Adrenal gland (tissue), 12 donors: ENCODE data around the gene TBX4. TPM values are rescaled to one million over a fixed set of nuclear protein-coding genes. Genes with fewer than 3 reads are reported as not detected.

ENCODE experiments used
- DNase-seq, 7 donors: peaks; one replicate each; pipeline ENCODE4 v3.0.0-alpha.2; 2019 to 2020
- H3K27ac ChIP-seq, 5 donors: fragments of 200-600 bp; sonication (generic) in 4 of 5; 1 replicate in 3 of 5; 2 replicates in 2 of 5; pipeline versions ENCODE4 v1.5.1 to v1.8.0; 2016 to 2020; ENCODE audit warnings: mild to moderate bottlenecking in 1 of 5
- H3K27me3 ChIP-seq: fragments of 200-600 bp; 2 replicates; pipeline ENCODE4 v1.8.0; 2021
- H3K36me3 ChIP-seq, 2 donors: fragments of 200-600 bp; replicated peaks in 1 of 2; 1 replicate in 1 of 2; 2 replicates in 1 of 2; pipeline versions ENCODE4 v1.5.1 to v1.8.0; 2018 to 2022
- H3K4me1 ChIP-seq, 2 donors: fragments of 200-600 bp; replicated peaks in 1 of 2; 1 replicate in 1 of 2; 2 replicates in 1 of 2; pipeline versions ENCODE4 v1.5.1 to v1.8.0; 2018 to 2021
- H3K4me3 ChIP-seq, 4 donors: fragments of 200-600 bp; sonication (generic) in 3 of 4; one replicate each; pipeline ENCODE4 v1.5.1; 2016 to 2018
- H3K9me3 ChIP-seq, 3 donors: fragments of 200-600 bp; sonication (generic) in 1 of 3; replicated peaks in 1 of 3; 1 replicate in 2 of 3; 2 replicates in 1 of 3; pipeline versions ENCODE4 v1.5.1 to v1.8.0; 2016 to 2021
- CTCF ChIP-seq, 6 experiments: fragments of 450-650 bp in 4 of 6; fragments of 200-600 bp in 2 of 6; sonication (generic) in 1 of 6; IDR thresholded peaks; 1 replicate in 5 of 6; 2 replicates in 1 of 6; pipeline versions ENCODE4 v1.5.1 to v1.8.0; 2016 to 2021; ENCODE audit warnings: antibody characterized with exemption in 6 of 6, mild to moderate bottlenecking in 2 of 6, moderate library complexity in 1 of 6
- POLR2A ChIP-seq, 2 donors: fragments of 450-650 bp; IDR thresholded peaks; one replicate each; pipeline ENCODE4 v1.6.1; 2017; ENCODE audit warnings: antibody characterized with exemption in 2 of 2, mild to moderate bottlenecking in 2 of 2, moderate library complexity in 1 of 2
- WGBS, 4 donors: extraction: QIAGEN DNeasy Blood & Tissue Kit in 2 of 4; methylation state at CpG; one replicate each; pipeline versions ENCODE4 v1.1.5 to v1.1.7; 2013 to 2017; 5-methylcytosine and 5-hydroxymethylcytosine counted together
- intact Hi-C, 2 donors: fragments of 100-400 bp; cut with DNase I; formaldehyde crosslinking; loops; one replicate each; pipeline versions ENCODE4 v1.14.1 to v1.15.0; 2022 to 2023
- polyA plus RNA-seq, 3 donors: library from polyadenylated mRNA; stranded (reverse); fragments of 200-250 nt in 2 of 3; fragments of 350-450 nt in 1 of 3; fragmentation: Illumina TruSeq in 1 of 3; extraction: RNeasy Lipid Tissue Mini Kit (QIAGEN cat#74804) in 1 of 3; gene quantifications; one replicate each; pipeline ENCODE4 v1.2.3, GENCODE V29; 2013 to 2014
- total RNA-seq, 9 donors: library from RNA; depleted of rRNA in 4 of 9; stranded (reverse); fragments of >200 nt in 4 of 9; fragments of 120-200 nt in 1 of 9; fragmentation: NEBNext Ultra II Directional in 1 of 9; extraction: Animal tissue kit (Norgen Biotek cat#: 25700) in 1 of 9; gene quantifications; one replicate each; pipeline versions ENCODE4 v1.1.0 to v1.2.4, GENCODE V29; 2013 to 2023
- donor health status: healthy with polysubstance abuse.
- donor health status: Bipolar disorder and iron deficiency.
- donor health status: DM: yes; HTN: yes; CAD: no.
- donor health status: DM: no; HTN: no; CAD: no.
- donor health status: DM: no; HTN: no; CAD: no.
- donor health status: DM: yes; HTN: yes; CAD: no.

The TBX4 gene
- total and polyA plus RNA-seq, 12 donors, result 0.03 to 0.54 (median 0.21) TPM; not detected in 8

GRCh38 chr17:61474934-61475333, 22.7 kb downstream of the TBX4 start:
- no peak overlapping the region for H3K27ac ChIP-seq
- intact Hi-C loops, result no loop called here
- no peaks in the 10 kb centered on the region for H3K36me3 ChIP-seq
- no peak for TF ChIP-seq CTCF (IDR thresholded peaks at IDR 0.05)
- TF ChIP-seq POLR2A (IDR thresholded peaks at IDR 0.05), result no peak
- no peaks in the 10 kb centered on the region for H3K9me3 ChIP-seq
- peaks cover 11% of the 10 kb centered on the region for H3K27me3 ChIP-seq
- H3K4me1 ChIP-seq, result no peaks in the 10 kb centered on the region
- WGBS, 4 donors, result 75 to 93% (median 81%) methylated on average over 2 to 6 of the region's 6 CpGs
- H3K4me3 ChIP-seq, result no peak overlapping the region
- DNase-seq, result no peak

GRCh38 chr17:61475726-61476125, 23.5 kb downstream of the TBX4 start:
- H3K4me3 ChIP-seq, result no peak overlapping the region
- DNase-seq, result peak in 1 of 7 donors; percentile 2
- H3K27me3 ChIP-seq, result peaks cover 11% of the 10 kb centered on the region
- no peak for TF ChIP-seq POLR2A (IDR thresholded peaks at IDR 0.05)
- H3K4me1 ChIP-seq, result no peaks in the 10 kb centered on the region
- no peaks in the 10 kb centered on the region for H3K36me3 ChIP-seq
- 71 to 81% (median 73%) methylated on average over 8 of the region's 8 CpGs for WGBS, 4 donors
- H3K9me3 ChIP-seq, result no peaks in the 10 kb centered on the region
- intact Hi-C loops, result no loop called here
- no peak overlapping the region for H3K27ac ChIP-seq

DNA sequence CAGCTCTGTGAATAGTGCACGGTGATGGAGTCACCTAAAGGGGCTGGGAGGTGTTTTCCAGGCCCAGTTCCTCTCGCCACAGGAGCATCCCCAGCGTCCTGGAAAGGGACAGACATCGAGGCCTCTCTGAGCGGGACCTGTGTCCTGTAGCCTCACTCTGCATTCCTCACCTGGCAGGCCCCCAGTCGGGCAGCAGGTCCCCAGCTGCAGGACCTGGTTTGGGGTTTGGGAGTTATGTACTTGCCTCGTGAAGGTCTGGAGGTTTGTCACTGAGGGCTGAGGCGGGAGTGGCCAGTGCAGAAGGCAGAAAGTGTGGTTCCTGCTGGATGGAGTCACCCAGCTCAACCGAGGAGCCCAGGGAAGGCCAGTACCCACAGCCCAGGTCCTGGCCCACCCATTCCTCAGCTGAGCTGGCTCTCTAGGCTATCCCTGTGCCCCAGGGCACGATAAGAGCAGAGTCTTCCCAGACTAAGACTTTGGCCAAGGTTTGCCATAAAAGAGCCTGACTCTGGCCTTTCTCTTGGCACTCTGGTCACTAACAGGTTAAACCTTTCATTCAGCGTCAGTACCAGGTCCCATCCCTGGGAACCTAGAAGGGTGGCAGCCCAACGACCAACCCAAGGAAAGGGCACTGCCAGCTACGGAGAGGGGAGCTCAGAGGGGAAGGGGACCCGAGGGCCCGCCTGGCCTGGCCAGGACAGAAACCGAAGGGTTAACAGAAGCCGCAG, 24.4 kb downstream of the TBX4 start:
- peak in 1 of 7 donors; percentile 5 for DNase-seq
- Histone ChIP-seq H3K27me3 (peaks cover 11% of the 10 kb centered on the region), H3K9me3 (no peaks in the 10 kb centered on the region), H3K27ac (no peak overlapping the region), H3K36me3 (no peaks in the 10 kb centered on the region), H3K4me1 (no peaks in the 10 kb centered on the region), H3K4me3 (no peak overlapping the region)
- no peak for TF ChIP-seq POLR2A (IDR thresholded peaks at IDR 0.05)
- TF ChIP-seq CTCF (IDR thresholded peaks at IDR 0.05), result no peak
- 46 to 64% (median 54%) methylated on average over 8 to 17 of the region's 17 CpGs for WGBS, 4 donors
- intact Hi-C loops, result no loop called here

DNA sequence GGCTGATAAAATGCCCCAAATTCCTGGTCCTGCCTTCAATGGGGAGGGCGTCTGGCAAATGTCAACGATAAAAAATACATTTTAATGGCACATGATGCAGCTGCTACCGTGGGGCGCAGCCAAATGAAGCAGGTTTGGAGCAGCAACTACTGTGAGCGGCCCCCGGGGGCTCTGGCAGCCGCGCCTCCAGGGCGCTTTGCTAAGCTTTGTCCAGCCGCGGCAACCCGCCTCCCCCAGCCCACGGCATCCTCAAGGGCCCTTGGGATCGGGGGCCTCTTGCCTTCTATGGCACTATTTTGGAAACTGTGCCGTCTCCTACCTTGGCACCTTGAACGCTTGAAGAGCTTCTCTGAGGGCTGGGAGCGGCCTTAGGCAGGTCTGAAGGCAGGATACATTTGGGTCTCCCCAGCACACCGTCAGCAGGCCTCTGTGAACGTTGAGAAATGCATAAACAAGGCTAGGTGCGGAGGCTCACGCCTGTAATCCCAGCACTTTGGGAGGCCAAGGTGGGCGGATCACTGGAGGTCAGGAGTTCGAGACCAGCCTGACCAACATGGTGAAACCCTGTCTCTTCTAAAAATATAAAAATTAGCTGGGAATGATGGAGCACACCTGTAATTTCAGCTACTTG, 25.1 kb downstream of the TBX4 start:
- Histone ChIP-seq H3K9me3 (no peaks in the 10 kb centered on the region), H3K4me3 (no peak overlapping the region), H3K27ac (no peak overlapping the region), H3K4me1 (no peaks in the 10 kb centered on the region), H3K27me3 (peaks cover 11% of the 10 kb centered on the region), H3K36me3 (no peaks in the 10 kb centered on the region)
- WGBS, 4 donors, result 59 to 62% (median 61%) methylated on average over 8 to 23 of the region's 23 CpGs
- DNase-seq, result no peak
- intact Hi-C loops, result no loop called here
- TF ChIP-seq CTCF (IDR thresholded peaks at IDR 0.05), result no peak
- no peak for TF ChIP-seq POLR2A (IDR thresholded peaks at IDR 0.05)
